22Rv1 (cell line): ENCODE measurements around the gene HRH3.

ENCODE experiments used
- H3K27ac ChIP-seq: fragments of 450-650 bp; 2 replicates; pipeline ENCODE4 v1.5.1; 2017
- CTCF ChIP-seq: fragments of 450-650 bp; IDR thresholded peaks from 2 replicates; pipeline ENCODE4 v1.5.1; 2017; ENCODE audit warnings: mild to moderate bottlenecking
- ZFX ChIP-seq: fragments of 450-650 bp; IDR thresholded peaks from 2 replicates; pipeline ENCODE4 v1.6.1; 2017; ENCODE audit warnings: antibody characterized with exemption, borderline replicate concordance

The HRH3 gene

GRCh38 chr20:62243906-62244515, 23.9 kb upstream of the HRH3 start:
- H3K27ac ChIP-seq = no peak overlapping the region
- TF ChIP-seq ZFX (no peak), CTCF (no peak)

GRCh38 chr20:62243106-62243505, 23.0 kb upstream of the HRH3 start:
- TF ChIP-seq ZFX = no peak
- no peak for TF ChIP-seq CTCF
- H3K27ac ChIP-seq = no peak overlapping the region

- no peak for TF ChIP-seq ZFX
- TF ChIP-seq CTCF = no peak
- no peak overlapping the region for H3K27ac ChIP-seq
Measured at GRCh38 chr20:62242176-62242575, 22.1 kb upstream of the HRH3 start.

GRCh38 chr20:62241506-62241905, 21.4 kb upstream of the HRH3 start:
- TF ChIP-seq CTCF = no peak

GRCh38 chr20:62240020-62240685, 20.1 kb upstream of the HRH3 start:
- TF ChIP-seq CTCF (no peak), ZFX (no peak)
- H3K27ac ChIP-seq = no peak overlapping the region

More at GRCh38 chr20:62241506-62241905, 21.4 kb upstream of the HRH3 start:
- no peak overlapping the region for H3K27ac ChIP-seq

- peak overlapping the region; percentile 63 for H3K27ac ChIP-seq
- TF ChIP-seq ZFX (no peak), CTCF (no peak)
Measured at GRCh38 chr20:62239278-62239879, 19.3 kb upstream of the HRH3 start.

- TF ChIP-seq ZFX (no peak), CTCF (no peak)
- peak overlapping the region; percentile 63 for H3K27ac ChIP-seq
Measured at GRCh38 chr20:62238569-62239277, 18.6 kb upstream of the HRH3 start.
